HCT116 (cell line): Measurements from ENCODE around the gene TCEAL5. TPM values are rescaled to one million over a fixed set of nuclear protein-coding genes. Genes with fewer than 3 reads are reported as not detected.
A peak's percentile ranks its signal among the peaks of the same experiment; 100 is the strongest.

ENCODE experiments used
- ATAC-seq: fragments of 200-7000 bp; cut with Tn5 transposase; 2 replicates; pipeline ENCODE4 v1.9.1; 2020; ENCODE audit warnings: mild to moderate bottlenecking, moderate library complexity
- BruUV-seq: library from RNA; stranded (reverse); fragments of 400-500 nt; replicated peaks from 2 replicates; lab custom pipeline; 2021; lab: Mats Ljungman, UMichigan
- CTCF ChIA-PET: fragments of 300-600 bp; sonication (Branson Sonifier 250); formaldehyde crosslinking; loops from one replicate; lab custom pipeline; 2021; ENCODE audit warnings: antibody characterized with exemption; lab: Charles Lee
- POLR2A ChIA-PET: fragments of 300-600, 350-600 bp; sonication (Branson Sonifier 250); formaldehyde crosslinking; loops from one replicate; lab custom pipeline; 2021; ENCODE audit warnings: antibody characterized with exemption; lab: Charles Lee
- RAD21 ChIA-PET, 2 experiments: fragments of 300-600 bp; sonication (Branson Sonifier 250); formaldehyde crosslinking; loops; one replicate each; lab custom pipeline; 2023; ENCODE audit warnings: low total read pairs in 2 of 2; ENCODE audit not compliant: uncharacterized antibody in 2 of 2, unreplicated experiment in 2 of 2, low non-redundant PET in 1 of 2; lab: Charles Lee
- DNase-seq: peaks from one replicate; pipeline ENCODE4 v3.0.0-alpha.2; 2010; ENCODE audit warnings: low read depth, low spot score
- H2AFZ ChIP-seq: fragments of 200-600 bp; shearing (Covaris generic), sonication (generic); 2 replicates; pipeline ENCODE4 v1.6.1; 2017; ENCODE audit warnings: low read depth, mixed run types, mixed read lengths, antibody characterized with exemption, low read length; ENCODE audit not compliant: poor library complexity, severe bottlenecking
- H3K27ac ChIP-seq: 2 replicates; pipeline ENCODE4 v1.5.1; 2012; ENCODE audit warnings: low read depth, low read length
- H3K27me3 ChIP-seq: fragments of 200-600 bp; sonication (generic); 2 replicates; pipeline ENCODE4 v1.6.1; 2016; ENCODE audit warnings: mixed run types, low read length, mixed read lengths; ENCODE audit not compliant: insufficient read depth
- H3K36me3 ChIP-seq, 2 experiments: fragments of 200-500 bp in 1 of 2; fragments of 200-600 bp in 1 of 2; sonication (Bioruptor generic) in 1 of 2; sonication (generic) in 1 of 2; 2 replicates each; pipeline versions ENCODE4 v1.5.1 to v1.6.1; 2014 to 2016; ENCODE audit warnings: low read length in 2 of 2, inconsistent platforms in 1 of 2, mixed read lengths in 1 of 2, mixed run types in 1 of 2; ENCODE audit not compliant: insufficient read depth in 2 of 2, control insufficient read depth in 1 of 2
- H3K4me1 ChIP-seq, 2 experiments: fragments of 200-600 bp in 1 of 2; sonication (generic) in 1 of 2; 2 replicates each; pipeline versions ENCODE4 v1.5.1 to v1.6.1; 2012 to 2017; ENCODE audit warnings: low read length in 2 of 2, inconsistent platforms in 1 of 2, mild to moderate bottlenecking in 1 of 2, mixed read lengths in 1 of 2, mixed run types in 1 of 2, moderate library complexity in 1 of 2; ENCODE audit not compliant: insufficient read depth in 2 of 2, control insufficient read depth in 1 of 2
- H3K4me2 ChIP-seq: fragments of 200-600 bp; sonication (generic); 2 replicates; pipeline ENCODE4 v1.6.1; 2017; ENCODE audit warnings: mixed run types, low read length, mixed read lengths
- H3K4me3 ChIP-seq, 2 experiments: fragments of 200-600 bp in 1 of 2; sonication (generic) in 1 of 2; replicated peaks in 1 of 2; 2 replicates each; pipeline ENCODE4 v1.5.1; 2011 to 2016; ENCODE audit warnings: low read length in 2 of 2, control low read depth in 1 of 2, low read depth in 1 of 2, mild to moderate bottlenecking in 1 of 2, mixed read lengths in 1 of 2, mixed run types in 1 of 2
- H3K79me2 ChIP-seq: fragments of 200-600 bp; sonication (generic); 2 replicates; pipeline ENCODE4 v1.6.1; 2017; ENCODE audit warnings: mild to moderate bottlenecking, mixed run types, low read length, moderate library complexity, mixed read lengths; ENCODE audit not compliant: insufficient read depth
- H3K9ac ChIP-seq: fragments of 200-600 bp; sonication (generic); 2 replicates; pipeline ENCODE4 v1.6.1; 2016; ENCODE audit warnings: low read length, mixed read lengths
- H3K9me2 ChIP-seq: fragments of 200-600 bp; sonication (generic), shearing (Covaris generic); 2 replicates; pipeline ENCODE4 v1.6.1; 2017; ENCODE audit warnings: mixed run types, mild to moderate bottlenecking, moderate library complexity; ENCODE audit not compliant: insufficient read depth
- H3K9me3 ChIP-seq, 2 experiments: fragments of 200-500 bp in 1 of 2; fragments of 200-600 bp in 1 of 2; sonication (Bioruptor generic) in 1 of 2; sonication (generic) in 1 of 2; 2 replicates each; pipeline ENCODE4 v1.6.1; 2014 to 2017; ENCODE audit warnings: low read length in 2 of 2, mixed read lengths in 2 of 2, inconsistent platforms in 1 of 2, low read depth in 1 of 2, mild to moderate bottlenecking in 1 of 2, mixed run types in 1 of 2, moderate library complexity in 1 of 2; ENCODE audit not compliant: control insufficient read depth in 1 of 2, insufficient read depth in 1 of 2
- H4K20me1 ChIP-seq: fragments of 200-600 bp; sonication (generic), shearing (Covaris generic); 2 replicates; pipeline ENCODE4 v1.6.1; 2017; ENCODE audit warnings: mixed run types, mild to moderate bottlenecking, moderate library complexity; ENCODE audit not compliant: insufficient read depth
- EZH2phosphoT487 ChIP-seq: fragments of 200-600 bp; IDR thresholded peaks from 2 replicates; pipeline ENCODE4 v1.6.1; 2018; ENCODE audit warnings: antibody characterized with exemption, borderline replicate concordance
- MAX ChIP-seq: IDR thresholded peaks from 2 replicates; pipeline ENCODE4 v1.6.1; 2012
- POLR2AphosphoS5 ChIP-seq: IDR thresholded peaks from 2 replicates; pipeline ENCODE4 v1.6.1; 2011; ENCODE audit warnings: mild to moderate bottlenecking, low read depth, low read length, moderate library complexity
- RAD21 ChIP-seq: IDR thresholded peaks from 2 replicates; pipeline ENCODE4 v1.6.1; 2012; ENCODE audit warnings: low read depth, mild to moderate bottlenecking
- SIN3A ChIP-seq: IDR thresholded peaks from 2 replicates; pipeline ENCODE4 v1.6.1; 2012; ENCODE audit warnings: low read depth
- ZBTB33 ChIP-seq: IDR thresholded peaks from 2 replicates; pipeline ENCODE4 v1.6.1; 2011; ENCODE audit warnings: mild to moderate bottlenecking, low read length, moderate library complexity; ENCODE audit not compliant: insufficient replicate concordance; ENCODE audit errors: extremely low read depth
- ZFX ChIP-seq: fragments of 450-650 bp; IDR thresholded peaks from 2 replicates; pipeline ENCODE4 v1.6.1; 2017
- intact Hi-C: fragments of 100-400 bp; cut with micrococcal nuclease; formaldehyde crosslinking; loops from 2 replicates; pipeline ENCODE4 v1.10.0; 2022
- total RNA-seq: library from RNA; stranded (reverse); gene quantifications from one replicate; pipeline ENCODE4 v1.2.1, GENCODE V29; 2021; ENCODE audit not compliant: unreplicated experiment

Gene TCEAL5
- total RNA-seq, 1 experiment from 2014 or later, result not detected

GRCh38 chrX:103254921-103255493 lies 21.5 kb downstream of the TCEAL5 start, which contains the start of gene TCEAL8:
TSS of gene TCEAL8 (minus strand) at chrX:103255155. CDS start at chrX:103253979, 1,176 bp downstream.
- Histone ChIP-seq H2AFZ (peak within 1 kb of the TSS; percentile 89), H3K9me2 (no peaks in the 10 kb centered on the region), H4K20me1 (no peaks in the 10 kb centered on the region), H3K4me1 (peaks cover 3 to 15% of the 10 kb centered on the region in 2 experiments; a peak in 2 of 4 replicates), H3K4me3 (peak within 1 kb of the TSS; percentile 78 to 82), H3K27ac (peak within 1 kb of the TSS; percentile 89), H3K9me3 (no peaks in the 10 kb centered on the region), H3K4me2 (peak within 1 kb of the TSS; percentile 80), H3K36me3 (no peaks in the 10 kb centered on the region), H3K27me3 (no peaks in the 10 kb centered on the region), H3K9ac (peak within 1 kb of the TSS; percentile 84), H3K79me2 (peaks cover 19% of the 10 kb centered on the region)
- POLR2A ChIA-PET, result interaction anchor here (0.7 kb wide), 1 partner anchor 13 kb away, joined by 5 read pairs; no protein-coding TSS in a partner anchor
- TF ChIP-seq POLR2AphosphoS5, result peak; percentile 76
- TF ChIP-seq ZFX, result 0 out of 2 replicates have a peak, but pooled peaks have one; percentile 31
- TF ChIP-seq EZH2phosphoT487, result no peak
- TF ChIP-seq MAX, result 0 out of 2 replicates have a peak, but pooled peaks have one; percentile 30
- TF ChIP-seq RAD21, result no peak
- TF ChIP-seq ZBTB33, result no peak
- peak; percentile 6; the same call in 1 of the 2 replicates for TF ChIP-seq SIN3A
- DNase-seq (peak; percentile 63), ATAC-seq (peak; percentile 81)
- intact Hi-C loops, result no loop called here
- no TSS peak for BruUV-seq
- CTCF ChIA-PET, result no interaction called here
- RAD21 ChIA-PET, result no interaction called here
